Neural progenitor cell (in vitro differentiated cells): ENCODE measurements around the gene AMN1. TPM values are rescaled to one million over a fixed set of nuclear protein-coding genes. Genes with fewer than 3 reads are reported as not detected.
"Not testable (repeated sequence)": the region's sequence is repeated elsewhere in the genome, so short reads cannot be mapped to it uniquely, and the experiment has no call there.

Experiments used
- DNase-seq: peaks from one replicate; pipeline ENCODE4 v3.0.0-alpha.2; 2016; ENCODE audit warnings: low spot score
- H2AFZ ChIP-seq: fragments of 200-600 bp; sonication (generic); replicated peaks from 2 replicates; pipeline ENCODE4 v1.6.1; 2016; ENCODE audit warnings: antibody characterized with exemption
- H3F3A ChIP-seq: fragments of 200-600 bp; sonication (generic); 2 replicates; pipeline ENCODE4 v1.6.1; 2016; ENCODE audit warnings: antibody characterized with exemption, low read depth
- H3K27ac ChIP-seq: fragments of 200-600 bp; sonication (generic); 2 replicates; pipeline ENCODE4 v1.5.1; 2016; ENCODE audit warnings: mild to moderate bottlenecking
- H3K27me3 ChIP-seq: fragments of 200-600 bp; sonication (generic); 2 replicates; pipeline ENCODE4 v1.6.1; 2016; ENCODE audit warnings: mild to moderate bottlenecking, moderate library complexity
- H3K36me3 ChIP-seq: fragments of 200-600 bp; sonication (generic); 2 replicates; pipeline ENCODE4 v1.5.1; 2016
- H3K4me1 ChIP-seq: fragments of 200-600 bp; sonication (generic); 2 replicates; pipeline ENCODE4 v1.6.1; 2016; ENCODE audit warnings: mixed run types
- H3K4me2 ChIP-seq: fragments of 200-600 bp; sonication (generic); 2 replicates; pipeline ENCODE4 v1.6.1; 2016
- H3K4me3 ChIP-seq: fragments of 200-600 bp; sonication (generic); 2 replicates; pipeline ENCODE4 v1.5.1; 2016
- H3K79me2 ChIP-seq: fragments of 200-600 bp; sonication (generic); 2 replicates; pipeline ENCODE4 v1.6.1; 2016; ENCODE audit warnings: low read depth
- H3K9ac ChIP-seq: fragments of 200-600 bp; sonication (generic); 2 replicates; pipeline ENCODE4 v1.6.1; 2016
- H3K9me3 ChIP-seq: fragments of 200-600 bp; sonication (generic); 2 replicates; pipeline ENCODE4 v1.5.1; 2016; ENCODE audit warnings: low read depth
- H4K20me1 ChIP-seq: fragments of 200-600 bp; sonication (generic); 2 replicates; pipeline ENCODE4 v1.6.1; 2016; ENCODE audit warnings: low read depth
- H3K27ac Mint-ChIP-seq: 3 replicates; pipeline ENCODE4 v1.8.0; 2021; ENCODE audit warnings: mixed read lengths
- H3K27me3 Mint-ChIP-seq: 2 replicates; pipeline ENCODE4 v1.8.0; 2022; ENCODE audit warnings: low read depth, mild to moderate bottlenecking, inconsistent platforms, moderate library complexity, mixed read lengths; ENCODE audit not compliant: insufficient read depth
- H3K36me3 Mint-ChIP-seq: 3 replicates; pipeline ENCODE4 v1.8.0; 2021; ENCODE audit warnings: mixed read lengths
- H3K4me1 Mint-ChIP-seq: 3 replicates; pipeline ENCODE4 v1.8.0; 2021; ENCODE audit warnings: mixed read lengths
- H3K4me3 Mint-ChIP-seq: 3 replicates; pipeline ENCODE4 v1.8.0; 2021; ENCODE audit warnings: mild to moderate bottlenecking, moderate library complexity, mixed read lengths
- H3K9me3 Mint-ChIP-seq: 3 replicates; pipeline ENCODE4 v1.8.0; 2020; ENCODE audit warnings: mixed read lengths
- CTCF ChIP-seq: fragments of 200-600 bp; sonication (generic); IDR thresholded peaks from 2 replicates; pipeline ENCODE4 v1.5.1; 2017; ENCODE audit warnings: antibody characterized with exemption, mild to moderate bottlenecking
- EZH2 ChIP-seq: fragments of 200-600 bp; sonication (generic); IDR thresholded peaks from 2 replicates; pipeline ENCODE4 v1.6.1; 2017; ENCODE audit warnings: antibody characterized with exemption, mild to moderate bottlenecking, moderate library complexity
- EZH2phosphoT487 ChIP-seq: fragments of 200-600 bp; sonication (generic); IDR thresholded peaks from 2 replicates; pipeline ENCODE4 v1.6.1; 2017; ENCODE audit warnings: antibody characterized with exemption
- total RNA-seq: library from RNA; depleted of rRNA; stranded (reverse); fragments of >200 nt; gene quantifications from 2 replicates; pipeline ENCODE4 v1.2.3, GENCODE V29; 2015; ENCODE audit warnings: low replicate concordance

The AMN1 gene
- total RNA-seq, 1 donor from 2014 or later, result 29.4 TPM

- H3K36me3 Mint-ChIP-seq, result no peaks in the 10 kb centered on the region
- Histone ChIP-seq H4K20me1 (no peaks in the 10 kb centered on the region), H3F3A (no peaks in the 10 kb centered on the region), H3K4me3 (no peak overlapping the region), H3K79me2 (no peaks in the 10 kb centered on the region), H3K27ac (no peak overlapping the region), H2AFZ (no peak overlapping the region), H3K27me3 (no peaks in the 10 kb centered on the region), H3K36me3 (no peaks in the 10 kb centered on the region), H3K9me3 (no peaks in the 10 kb centered on the region), H3K4me1 (no peaks in the 10 kb centered on the region), H3K9ac (no peak overlapping the region), H3K4me2 (no peak overlapping the region)
- TF ChIP-seq EZH2phosphoT487 (no peak), CTCF (no peak), EZH2 (no peak)
- H3K4me3 Mint-ChIP-seq, result no peak overlapping the region
- H3K4me1 Mint-ChIP-seq, result peaks cover 4% of the 10 kb centered on the region
- peaks cover 2% of the 10 kb centered on the region for H3K27me3 Mint-ChIP-seq
- no peak for DNase-seq
- H3K9me3 Mint-ChIP-seq, result no peaks in the 10 kb centered on the region
- H3K27ac Mint-ChIP-seq, result no peak overlapping the region
These were observed 7.7 kb upstream of the AMN1 start for GRCh38 chr12:31736472-31736871.

- not testable (repeated sequence) for H3K4me3 Mint-ChIP-seq, H3K4me3 ChIP-seq, H4K20me1 ChIP-seq, H3K4me1 ChIP-seq, H3K9ac ChIP-seq, H3K27ac ChIP-seq, H3K4me2 ChIP-seq, H3K27me3 Mint-ChIP-seq, H3K27me3 ChIP-seq, H3K36me3 Mint-ChIP-seq, H3K36me3 ChIP-seq, H3F3A ChIP-seq, H3K79me2 ChIP-seq, H3K27ac Mint-ChIP-seq, DNase-seq, H3K9me3 ChIP-seq
- H3K9me3 Mint-ChIP-seq, result peaks cover 13% of the 10 kb centered on the region
- H3K4me1 Mint-ChIP-seq, result peaks cover 14% of the 10 kb centered on the region
- peak overlapping the region; percentile 22 for H2AFZ ChIP-seq
These were observed 5.0 kb upstream of the AMN1 start for GRCh38 chr12:31733549-31734432.

- Histone ChIP-seq H3K4me1 (peaks cover 5% of the 10 kb centered on the region), H3K9ac (no peak overlapping the region), H2AFZ (no peak overlapping the region), H3K79me2 (no peaks in the 10 kb centered on the region), H3K4me3 (no peak overlapping the region), H3K27ac (no peak overlapping the region), H3K4me2 (no peak overlapping the region), H4K20me1 (no peaks in the 10 kb centered on the region), H3K9me3 (no peaks in the 10 kb centered on the region), H3K27me3 (no peaks in the 10 kb centered on the region), H3K36me3 (no peaks in the 10 kb centered on the region), H3F3A (peaks cover 14% of the 10 kb centered on the region)
- H3K9me3 Mint-ChIP-seq, result peaks cover 13% of the 10 kb centered on the region
- peaks cover 14% of the 10 kb centered on the region for H3K4me1 Mint-ChIP-seq
- H3K36me3 Mint-ChIP-seq, result peaks cover 2% of the 10 kb centered on the region
- TF ChIP-seq EZH2 (no peak), CTCF (no peak), EZH2phosphoT487 (no peak)
- DNase-seq, result no peak
- H3K27ac Mint-ChIP-seq, result no peak overlapping the region
- H3K4me3 Mint-ChIP-seq, result no peak overlapping the region
- peaks cover 5% of the 10 kb centered on the region for H3K27me3 Mint-ChIP-seq
These were observed 4.2 kb upstream of the AMN1 start for GRCh38 chr12:31732926-31733548.

- peaks cover 14% of the 10 kb centered on the region for H3F3A ChIP-seq
- H3K36me3 Mint-ChIP-seq, H3K27me3 ChIP-seq, H3K4me1 ChIP-seq, H3K27ac Mint-ChIP-seq, H4K20me1 ChIP-seq, H3K4me2 ChIP-seq, DNase-seq, H3K36me3 ChIP-seq, H3K9ac ChIP-seq, H3K27ac ChIP-seq, H3K4me3 ChIP-seq, H2AFZ ChIP-seq, H3K4me3 Mint-ChIP-seq, H3K9me3 ChIP-seq, H3K27me3 Mint-ChIP-seq, H3K79me2 ChIP-seq: not testable (repeated sequence)
- peaks cover 17% of the 10 kb centered on the region for H3K4me1 Mint-ChIP-seq
- H3K9me3 Mint-ChIP-seq, result peaks cover 13% of the 10 kb centered on the region
These were observed 2.4 kb upstream of the AMN1 start for GRCh38 chr12:31731203-31731602.
